Measurements from ENCODE around the gene SUCLG2.

- TF ChIP-seq CTCF (IDR thresholded peaks at IDR 0.05) (no peak), POLR2A (IDR thresholded peaks at IDR 0.05) (no peak)
Measured at GRCh38 chr3:67578416-67578815, 76.0 kb downstream of the SUCLG2 start.
